Coronary artery (tissue), 2 donors: Measurements from ENCODE around the gene PARPBP.

Experiments
- DNase-seq: peaks from one replicate; pipeline ENCODE4 v3.0.0-alpha.2; 2017; ENCODE audit warnings: low spot score
- H3K27ac ChIP-seq, 2 donors: fragments of 200-600 bp; sonication (generic); one replicate each; pipeline ENCODE4 v1.5.1; 2016 to 2019
- H3K4me3 ChIP-seq: fragments of 200-600 bp; sonication (generic); 2 replicates; pipeline ENCODE4 v1.5.1; 2016; ENCODE audit warnings: mild to moderate bottlenecking, moderate library complexity
- CTCF ChIP-seq: fragments of 200-600 bp; sonication (generic); IDR thresholded peaks from one replicate; pipeline ENCODE4 v1.5.1; 2019; ENCODE audit warnings: antibody characterized with exemption

The PARPBP gene

GRCh38 chr12:102106905-102107304 is 13.1 kb upstream of the PARPBP start:
- no peak for TF ChIP-seq CTCF
- no peak for DNase-seq
- Histone ChIP-seq H3K27ac (no peak overlapping the region), H3K4me3 (no peak overlapping the region)

- DNase-seq, result no peak
- TF ChIP-seq CTCF, result no peak
- no peak overlapping the region for H3K4me3 ChIP-seq
- H3K27ac ChIP-seq, result no peak overlapping the region
Measured at GRCh38 chr12:102107970-102108369, 12.0 kb upstream of the PARPBP start.

GRCh38 chr12:102110782-102111181 is 9.2 kb upstream of the PARPBP start:
- H3K4me3 ChIP-seq, result no peak overlapping the region
- H3K27ac ChIP-seq, result no peak overlapping the region
- DNase-seq, result no peak
- no peak for TF ChIP-seq CTCF

- DNase-seq, result no peak
- Histone ChIP-seq H3K27ac (no peak overlapping the region), H3K4me3 (no peak overlapping the region)
- no peak for TF ChIP-seq CTCF
Measured at GRCh38 chr12:102114212-102114611, 5.8 kb upstream of the PARPBP start.

- no peak overlapping the region for H3K27ac ChIP-seq
- H3K4me3 ChIP-seq, result no peak overlapping the region
- no peak for TF ChIP-seq CTCF
- DNase-seq, result no peak
Measured at GRCh38 chr12:102116392-102116791, 3.6 kb upstream of the PARPBP start.

GRCh38 chr12:102118874-102119273 is 1.1 kb upstream of the PARPBP start:
- no peak for TF ChIP-seq CTCF
- Histone ChIP-seq H3K27ac (no peak overlapping the region), H3K4me3 (peak overlapping the region; percentile 99)
- no peak for DNase-seq

GRCh38 chr12:102120564-102120873 is 536 bp downstream of the PARPBP start:
- Histone ChIP-seq H3K4me3 (peak overlapping the region; percentile 99), H3K27ac (no peak overlapping the region)
- no peak for DNase-seq
- no peak for TF ChIP-seq CTCF
